SU-DHL-6 (cell line): ENCODE results near the gene PPFIA2.

Experiments
- H2AFZ ChIP-seq: fragments of 200-600 bp; sonication (generic); 2 replicates; pipeline ENCODE4 v1.6.1; 2014; ENCODE audit warnings: low read depth, mild to moderate bottlenecking, moderate library complexity, mixed read lengths, antibody characterized with exemption, low read length; ENCODE audit not compliant: severe bottlenecking
- H3F3A ChIP-seq: fragments of 200-600 bp; shearing (Covaris generic); 2 replicates; pipeline ENCODE4 v1.6.0; 2016; ENCODE audit warnings: antibody characterized with exemption, mild to moderate bottlenecking; ENCODE audit not compliant: insufficient read depth
- H3K27ac ChIP-seq: fragments of 200-600 bp; sonication (generic); 2 replicates; pipeline ENCODE4 v1.5.1; 2016; ENCODE audit warnings: low read depth, mild to moderate bottlenecking, low read length, moderate library complexity, mixed read lengths
- H3K27me3 ChIP-seq: fragments of 200-600 bp; sonication (generic), shearing (Covaris generic); 2 replicates; pipeline ENCODE4 v1.6.0; 2014; ENCODE audit warnings: mild to moderate bottlenecking, low read length
- H3K36me3 ChIP-seq: fragments of 200-600 bp; sonication (generic); 2 replicates; pipeline ENCODE4 v1.6.1; 2014; ENCODE audit warnings: mild to moderate bottlenecking, low read length, mixed read lengths
- H3K4me2 ChIP-seq: fragments of 300-600, 200-600 bp; shearing (Covaris generic), sonication (generic); 2 replicates; pipeline ENCODE4 v1.6.0; 2014; ENCODE audit warnings: low read length, low read depth, mild to moderate bottlenecking; ENCODE audit not compliant: poor library complexity, severe bottlenecking
- H3K4me3 ChIP-seq: fragments of 200-600 bp; sonication (generic); 2 replicates; pipeline ENCODE4 v1.5.1; 2014; ENCODE audit warnings: antibody characterized with exemption, low read length, mild to moderate bottlenecking, mixed read lengths; ENCODE audit not compliant: insufficient read depth, poor library complexity, severe bottlenecking
- H3K79me2 ChIP-seq: fragments of 200-600 bp; sonication (generic); 2 replicates; pipeline ENCODE4 v1.6.1; 2014; ENCODE audit warnings: mild to moderate bottlenecking, low read length, moderate library complexity; ENCODE audit not compliant: insufficient read depth
- H3K9ac ChIP-seq: fragments of 200-600 bp; sonication (generic); 2 replicates; pipeline ENCODE4 v1.7.0; 2014; ENCODE audit warnings: mild to moderate bottlenecking, low read length
- H3K9me2 ChIP-seq: fragments of 200-600 bp; sonication (generic); replicated peaks from 2 replicates; pipeline ENCODE4 v1.6.1; 2014; ENCODE audit warnings: low read length; ENCODE audit not compliant: insufficient read depth
- H3K9me3 ChIP-seq: fragments of 200-600 bp; sonication (generic); 2 replicates; pipeline ENCODE4 v1.6.1; 2014; ENCODE audit warnings: low read length, mixed read lengths; ENCODE audit not compliant: insufficient read depth
- H4K20me1 ChIP-seq: fragments of 200-600 bp; sonication (generic); 2 replicates; pipeline ENCODE4 v1.6.1; 2014; ENCODE audit warnings: low read depth, mild to moderate bottlenecking, antibody characterized with exemption, low read length, moderate library complexity, mixed read lengths
- CTCF ChIP-seq: fragments of 200-600 bp; sonication (generic); IDR thresholded peaks from one replicate; pipeline ENCODE4 v1.5.1; 2017; ENCODE audit warnings: antibody characterized with exemption, mild to moderate bottlenecking, low read length, moderate library complexity; ENCODE audit not compliant: insufficient read depth, poor library complexity, severe bottlenecking
- EZH2phosphoT487 ChIP-seq: fragments of 200-600 bp; sonication (generic), shearing (Covaris generic); conservative IDR thresholded peaks from 2 replicates; pipeline ENCODE4 v1.6.1; 2018; ENCODE audit warnings: mild to moderate bottlenecking, antibody characterized with exemption, low read length, moderate library complexity, mixed read lengths

PPFIA2 gene

DNA sequence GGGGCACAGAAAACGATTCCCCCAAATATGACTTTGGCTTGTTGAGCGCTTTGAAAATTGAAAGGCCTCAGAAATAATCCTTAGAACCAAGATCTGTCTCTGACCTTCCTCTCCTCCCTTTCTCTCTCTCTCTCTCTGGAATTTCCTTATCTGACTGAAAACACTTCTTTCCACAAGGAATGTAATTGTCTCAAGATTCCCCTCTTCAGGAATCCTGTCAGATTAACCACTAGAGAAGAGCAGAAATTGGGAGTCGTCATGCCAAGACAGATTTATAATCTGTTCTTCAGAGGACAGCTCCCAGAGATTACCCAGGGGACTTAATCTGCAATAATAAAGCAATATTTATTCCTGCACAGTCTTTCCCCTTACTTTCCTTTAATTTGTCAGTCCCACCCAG, 363.7 kb downstream of the PPFIA2 start:
- TF ChIP-seq CTCF: no peak
- no peak for TF ChIP-seq EZH2phosphoT487
- Histone ChIP-seq H3K4me3 (no peak overlapping the region), H3K9me2 (no peaks in the 10 kb centered on the region), H3K27me3 (no peaks in the 10 kb centered on the region), H3K9me3 (no peaks in the 10 kb centered on the region), H3K79me2 (no peaks in the 10 kb centered on the region), H3K4me2 (no peak overlapping the region), H3K36me3 (no peaks in the 10 kb centered on the region), H2AFZ (no peak overlapping the region), H3F3A (no peaks in the 10 kb centered on the region), H3K9ac (no peak overlapping the region), H3K27ac (no peak overlapping the region), H4K20me1 (no peaks in the 10 kb centered on the region)

DNA sequence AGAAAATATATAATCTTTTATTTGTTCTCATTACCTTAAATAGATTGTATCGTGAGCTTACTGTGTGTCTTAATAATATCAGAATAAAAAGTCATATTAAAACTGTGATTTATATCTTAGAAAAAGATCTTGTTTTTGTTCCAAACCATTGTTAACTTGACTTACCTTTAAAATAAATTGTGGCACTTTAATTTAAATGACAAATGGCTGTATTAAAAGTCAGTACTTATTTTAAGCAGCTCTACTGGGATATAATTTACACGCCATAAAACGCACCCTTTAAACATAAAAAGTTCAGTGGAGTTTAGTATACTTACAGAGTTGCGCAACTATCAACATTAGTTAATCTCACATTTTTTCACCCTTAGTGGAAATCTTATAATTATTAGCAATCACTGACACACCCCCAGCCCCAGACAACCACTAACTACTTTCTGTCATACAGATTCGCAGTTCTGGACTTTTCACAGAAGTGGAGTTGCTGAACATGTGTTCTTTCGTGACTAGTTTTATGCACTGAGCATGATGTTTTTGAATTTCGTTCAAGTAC, 369.5 kb downstream of the PPFIA2 start:
- TF ChIP-seq CTCF (no peak), EZH2phosphoT487 (no peak)

GRCh38 chr12:81386101-81386500, 373.0 kb downstream of the PPFIA2 start:
- no peaks in the 10 kb centered on the region for H4K20me1 ChIP-seq
- no peak overlapping the region for H3K9ac ChIP-seq
- H3K79me2 ChIP-seq: no peaks in the 10 kb centered on the region
- H3K36me3 ChIP-seq: no peaks in the 10 kb centered on the region
- H3F3A ChIP-seq: no peaks in the 10 kb centered on the region
- H3K27me3 ChIP-seq: no peaks in the 10 kb centered on the region
- no peaks in the 10 kb centered on the region for H3K9me3 ChIP-seq
- TF ChIP-seq CTCF (no peak), EZH2phosphoT487 (no peak)
- no peak overlapping the region for H3K27ac ChIP-seq
- no peak overlapping the region for H3K4me3 ChIP-seq
- no peak overlapping the region for H2AFZ ChIP-seq
- no peak overlapping the region for H3K4me2 ChIP-seq
- no peaks in the 10 kb centered on the region for H3K9me2 ChIP-seq

More for the DNA sequence above, 369.5 kb downstream of the PPFIA2 start:
- no peaks in the 10 kb centered on the region for H3F3A ChIP-seq
- no peak overlapping the region for H3K9ac ChIP-seq
- H3K9me3 ChIP-seq: no peaks in the 10 kb centered on the region
- no peak overlapping the region for H3K27ac ChIP-seq
- no peaks in the 10 kb centered on the region for H3K79me2 ChIP-seq
- H4K20me1 ChIP-seq: no peaks in the 10 kb centered on the region
- no peaks in the 10 kb centered on the region for H3K9me2 ChIP-seq
- H3K4me3 ChIP-seq: no peak overlapping the region
- H3K27me3 ChIP-seq: no peaks in the 10 kb centered on the region
- no peaks in the 10 kb centered on the region for H3K36me3 ChIP-seq
- H2AFZ ChIP-seq: no peak overlapping the region
- no peak overlapping the region for H3K4me2 ChIP-seq
